Right ventricle myocardium inferior (tissue), 1 donor: ENCODE results near the gene CTRB2. TPM values are rescaled to one million over a fixed set of nuclear protein-coding genes. Genes with fewer than 3 reads are reported as not detected.

ENCODE experiments used
- ATAC-seq: fragments of 200-7000 bp; cut with Tn5 transposase; one replicate; pipeline ENCODE4 v1.9.1; 2020; ENCODE audit warnings: mild to moderate bottlenecking, moderate library complexity
- DNase-seq: peaks from one replicate; pipeline ENCODE4 v3.0.0; 2021; ENCODE audit errors: missing footprints
- intact Hi-C: fragments of 100-400 bp; cut with DNase I; formaldehyde crosslinking; loops from one replicate; pipeline ENCODE4 v1.11.0; 2022
- total RNA-seq: library from RNA; stranded (reverse); fragmentation: NEBNext Ultra II Directional; extraction: Animal tissue kit (Norgen Biotek cat#: 25700); gene quantifications from one replicate; pipeline ENCODE4 v1.2.1, GENCODE V29; 2021
- donor health status: DM: no; HTN: yes; CAD: no; lungs with severe emphysema.

Gene CTRB2
- total RNA-seq, 1 donor from 2014 or later, result not detected

DNA sequence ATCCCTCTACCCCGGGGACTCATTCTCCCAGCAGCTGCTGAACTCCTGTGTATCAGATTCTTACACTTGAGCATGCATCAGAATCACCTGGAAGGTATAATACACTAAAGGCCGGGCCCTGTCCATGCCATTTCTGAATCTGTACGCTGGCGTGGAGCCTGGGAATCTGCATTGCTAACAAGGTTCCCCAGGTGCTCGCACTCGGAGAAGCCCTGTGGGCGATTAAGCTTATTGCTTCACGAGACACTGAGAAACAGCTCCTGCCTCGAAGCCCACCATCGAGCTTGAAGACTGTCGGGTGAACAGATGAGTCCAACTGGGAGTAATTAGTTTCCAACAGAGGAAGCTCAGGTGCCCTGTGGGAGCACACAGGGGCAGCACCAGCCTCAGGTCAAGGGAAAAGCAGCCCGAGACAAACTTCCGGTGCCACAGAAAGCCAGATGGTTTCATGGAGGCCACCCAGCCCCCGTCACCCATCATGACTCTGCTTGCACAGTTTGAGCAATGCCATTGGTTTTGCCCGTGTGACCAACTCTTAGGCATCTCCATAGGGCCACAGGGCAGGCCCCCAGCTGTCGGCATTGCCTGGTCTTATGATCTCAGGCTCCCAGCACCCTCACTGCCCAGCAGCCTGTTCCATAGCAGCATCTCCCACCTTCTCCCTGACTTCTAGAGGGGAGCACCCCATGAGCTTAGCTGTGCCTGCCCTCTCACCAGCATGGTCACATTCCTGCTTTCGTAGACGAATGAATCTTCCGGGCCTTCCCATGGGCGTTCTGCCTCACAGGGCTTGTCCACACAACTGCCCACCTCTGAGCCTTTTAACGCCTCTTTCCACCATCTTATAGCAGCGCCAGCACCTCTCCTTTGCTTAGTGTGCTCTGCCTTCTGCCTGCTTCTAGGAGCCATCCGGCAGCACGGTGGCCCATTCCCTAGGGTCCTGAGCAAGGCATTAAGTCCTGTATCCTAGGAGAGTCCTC, 10.9 kb downstream of the CTRB2 start:
- no peak for ATAC-seq
- intact Hi-C loops, result loop anchor here (5.0 kb wide), 1 partner anchor 566 kb away; no protein-coding TSS in a partner anchor
- DNase-seq, result no peak

DNA sequence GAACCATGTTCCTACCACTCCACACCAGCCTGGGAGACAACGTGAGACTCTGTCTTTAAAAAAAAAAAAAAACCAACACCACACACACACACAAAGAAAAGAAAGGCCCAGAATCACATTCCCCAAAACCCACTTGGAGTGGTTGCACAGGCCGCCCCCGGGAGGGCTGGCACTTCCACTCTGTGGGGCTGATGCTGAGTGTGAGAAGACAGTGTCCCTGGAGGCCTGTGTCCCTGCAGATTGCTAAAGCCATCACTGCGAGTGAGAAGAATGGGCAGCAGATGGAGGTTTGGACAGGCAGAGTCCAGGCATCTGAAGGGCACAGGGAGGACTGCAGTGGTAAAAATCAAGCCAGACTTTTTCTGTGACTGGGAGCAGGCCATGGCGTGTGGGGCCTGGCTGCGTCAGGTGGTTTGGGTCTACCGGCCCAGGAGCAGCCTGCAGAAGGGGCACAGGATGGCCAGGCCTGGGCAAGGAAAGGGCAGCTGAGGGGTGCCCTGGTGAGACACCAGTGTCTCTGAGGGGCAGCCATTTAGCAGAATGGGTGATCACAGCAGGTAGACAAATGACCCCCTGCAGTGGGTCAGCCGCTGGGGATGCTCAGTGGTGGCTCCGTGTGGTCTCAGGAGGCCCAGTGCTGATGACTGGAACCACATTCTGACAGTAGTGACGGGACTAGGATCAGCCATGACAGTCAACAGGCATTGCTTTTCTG, 13.1 kb downstream of the CTRB2 start:
- no peak for DNase-seq
- intact Hi-C loops, result no loop called here
- ATAC-seq, result no peak

DNA sequence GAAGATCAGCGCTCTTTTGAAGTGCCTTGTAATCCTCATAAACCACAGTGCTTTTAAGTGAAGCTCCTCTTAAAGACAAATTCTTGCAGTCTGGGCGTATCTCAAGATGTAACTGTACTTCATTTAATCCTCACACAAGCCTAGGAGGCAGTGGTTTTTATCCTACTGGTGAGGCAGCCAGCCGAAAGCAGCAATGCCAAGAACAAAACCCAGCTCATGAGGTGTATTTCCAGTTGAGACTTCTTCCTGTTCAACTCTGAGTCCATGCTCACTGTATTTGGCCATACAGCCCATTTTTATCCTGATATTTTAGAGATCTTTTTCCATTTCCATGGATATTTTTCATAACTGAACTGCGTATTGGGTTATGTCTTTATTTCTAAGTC, 13.7 kb downstream of the CTRB2 start:
- intact Hi-C loops, result no loop called here
- ATAC-seq (no peak), DNase-seq (no peak)

DNA sequence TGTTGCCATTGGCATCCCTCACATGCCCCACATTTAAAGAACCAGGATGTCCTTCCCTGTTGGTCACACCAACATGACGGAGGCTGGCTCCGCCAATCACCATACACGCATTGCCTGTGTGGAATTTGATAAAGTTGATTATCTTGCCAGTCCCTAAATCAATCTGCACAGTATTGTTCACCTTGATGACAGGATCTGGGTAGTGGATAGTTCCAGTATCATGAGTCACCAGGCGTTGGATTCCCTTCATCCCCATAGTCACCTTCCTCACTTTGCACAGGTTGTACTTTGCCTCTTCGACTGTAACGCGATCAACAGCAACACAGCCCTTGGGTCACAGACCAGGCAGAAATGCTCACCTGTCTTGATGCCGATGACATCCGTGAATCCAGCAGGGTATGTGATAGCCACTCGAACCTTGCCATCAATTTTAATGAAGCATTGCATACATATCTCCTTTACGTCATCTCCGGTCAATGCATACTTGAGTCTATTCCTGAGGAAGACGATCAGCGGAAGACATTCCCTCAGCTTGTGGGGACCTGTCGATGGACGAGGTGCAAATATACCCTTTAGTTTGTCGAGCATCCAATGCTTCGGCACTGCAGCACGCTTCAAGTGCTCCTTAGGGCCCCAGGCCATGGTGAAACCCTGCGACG, 14.2 kb downstream of the CTRB2 start:
- intact Hi-C loops, result no loop called here
- no peak for ATAC-seq
- DNase-seq, result no peak

GRCh38 chr16:75189638-75190245, 17.2 kb downstream of the CTRB2 start:
- DNase-seq, result no peak
- intact Hi-C loops, result no loop called here
- ATAC-seq, result no peak

DNA sequence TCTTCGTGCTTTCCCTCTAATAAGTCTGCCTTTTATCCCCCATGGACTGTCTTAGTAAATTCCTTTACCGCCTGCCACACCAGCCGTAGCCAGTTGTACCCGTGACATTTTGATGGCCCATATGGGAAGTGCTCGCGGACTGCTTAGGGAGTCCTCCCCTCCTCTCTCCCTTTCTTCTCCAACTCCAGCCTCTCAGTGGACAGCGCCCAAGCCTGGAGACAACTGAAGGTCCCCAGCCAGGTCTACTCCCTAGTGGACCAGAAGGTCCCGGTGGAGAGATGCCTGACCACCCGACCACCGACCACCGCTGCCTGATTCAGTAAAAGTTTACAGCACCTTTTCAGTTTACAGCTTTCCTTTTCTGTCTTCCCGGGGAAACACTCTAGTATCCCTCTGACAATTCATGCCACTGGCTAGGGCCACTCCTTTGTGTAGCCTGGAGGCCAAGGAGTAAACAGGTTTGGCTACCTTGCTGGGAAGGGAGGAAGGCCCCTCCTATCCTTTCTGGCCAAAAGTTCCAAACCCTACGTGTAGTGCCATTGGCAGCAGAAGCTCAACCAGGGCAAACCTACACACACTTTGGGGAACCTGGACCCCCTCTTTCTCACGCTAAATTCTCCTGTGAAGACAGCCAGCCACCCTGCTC, 18.0 kb downstream of the CTRB2 start:
- intact Hi-C loops, result no loop called here
- no peak for DNase-seq
- ATAC-seq, result no peak

- no peak for ATAC-seq
- DNase-seq, result no peak
- intact Hi-C loops, result no loop called here
These were observed 25.3 kb downstream of the CTRB2 start for GRCh38 chr16:75181630-75182029.

DNA sequence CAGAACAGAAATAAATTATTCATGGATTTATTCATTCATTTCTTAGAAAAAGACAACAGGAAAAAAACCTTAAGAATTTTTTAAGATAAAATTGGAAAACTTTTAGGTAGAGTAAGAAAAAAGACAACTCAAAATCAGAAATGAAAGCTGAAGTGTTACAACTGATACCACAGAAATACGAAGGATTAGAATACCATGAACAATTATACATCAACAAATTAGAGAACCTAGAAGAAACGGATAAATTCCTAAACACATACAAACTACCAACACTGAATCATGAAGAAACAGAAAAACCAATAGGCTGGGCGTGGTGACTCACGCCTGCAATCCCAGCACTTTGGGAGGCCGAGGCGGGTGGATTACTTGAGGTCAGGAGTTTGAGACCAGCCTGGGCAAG, 27.8 kb downstream of the CTRB2 start:
- intact Hi-C loops, result no loop called here

DNA sequence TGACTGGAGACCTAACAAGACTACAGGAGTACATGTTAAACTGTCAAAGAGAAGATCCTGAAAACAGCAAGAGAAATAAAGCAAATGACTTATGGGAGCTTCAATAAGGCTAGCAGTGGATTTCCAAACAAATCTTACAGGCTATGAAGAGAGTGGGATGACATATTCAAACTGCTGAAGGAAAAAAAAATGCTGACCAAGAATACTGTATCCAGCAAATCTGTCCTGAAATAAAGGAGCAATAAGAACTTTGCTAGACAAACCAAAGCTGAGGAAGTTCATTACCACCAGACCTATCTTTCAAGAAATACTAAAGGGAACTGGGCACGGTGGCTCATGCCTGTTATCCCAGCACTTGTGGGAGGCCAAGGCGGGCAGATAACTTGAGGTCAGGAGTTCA, 30.0 kb downstream of the CTRB2 start:
- ATAC-seq (no peak), DNase-seq (no peak)
- intact Hi-C loops, result no loop called here

More for the DNA sequence above, 27.8 kb downstream of the CTRB2 start:
- DNase-seq (no peak), ATAC-seq (no peak)

DNA sequence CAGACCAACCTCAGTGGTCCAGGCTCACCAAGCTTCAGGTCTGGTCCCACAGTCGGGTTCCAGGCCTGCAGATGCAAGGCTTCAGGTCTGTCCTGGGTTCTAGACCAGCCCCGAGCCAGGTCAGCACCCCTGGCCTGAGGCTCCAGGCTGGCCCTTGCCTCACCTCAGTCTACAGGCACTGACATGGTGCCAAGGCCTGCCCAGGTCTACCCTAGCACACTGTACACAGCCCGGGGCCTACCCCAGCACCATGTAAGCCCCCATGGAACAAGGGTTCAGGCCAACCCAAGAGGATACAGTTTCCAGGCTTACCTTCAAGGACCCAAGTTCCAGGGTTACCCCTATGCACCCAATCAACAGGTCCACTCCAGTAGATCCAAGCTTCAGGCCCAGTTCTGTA, 31.9 kb downstream of the CTRB2 start:
- intact Hi-C loops, result no loop called here
- ATAC-seq (no peak), DNase-seq (no peak)

GRCh38 chr16:75172578-75172977, 34.4 kb downstream of the CTRB2 start:
- intact Hi-C loops, result no loop called here
- DNase-seq (no peak), ATAC-seq (no peak)

- DNase-seq (no peak), ATAC-seq (no peak)
These were observed 37.0 kb downstream of the CTRB2 start for GRCh38 chr16:75169899-75170405.

DNA sequence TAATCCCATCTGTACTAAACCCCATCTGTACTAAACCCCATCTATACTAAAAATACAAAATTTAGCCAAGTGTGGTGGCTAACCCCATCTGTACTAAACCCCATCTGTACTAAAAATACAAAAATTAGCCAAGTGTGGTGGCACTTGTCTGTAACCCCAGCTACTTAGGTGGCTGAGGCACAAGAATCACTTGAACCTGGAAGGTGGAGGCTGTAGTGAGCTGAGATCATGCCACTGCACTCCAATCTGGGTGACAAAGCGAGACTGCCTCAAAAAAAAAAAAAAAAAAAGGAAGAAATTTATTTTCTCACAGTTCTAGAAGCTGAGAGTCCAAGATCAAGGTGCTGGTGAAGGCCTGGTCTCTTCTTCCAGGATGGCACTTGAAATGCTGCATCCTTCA, 46.6 kb downstream of the CTRB2 start:
- ATAC-seq (no peak), DNase-seq (no peak)
- intact Hi-C loops, result no loop called here

More at GRCh38 chr16:75169899-75170405, 37.0 kb downstream of the CTRB2 start:
- intact Hi-C loops, result no loop called here

Other genes starting within 250 kb of the CTRB2 start
- 47.8 TPM for gene WDR59, start 222.0 kb downstream of the CTRB2 start, total RNA-seq
- gene ZNRF1, start 208.1 kb downstream of the CTRB2 start, total RNA-seq, result 27.2 TPM
- 71.8 TPM for gene LDHD, start 90.4 kb downstream of the CTRB2 start, total RNA-seq
- 5.8 TPM for gene ZFP1, start 58.6 kb downstream of the CTRB2 start, total RNA-seq
- not detected for gene CTRB1, start 11.8 kb upstream of the CTRB2 start, total RNA-seq
- gene BCAR1, start 44.5 kb upstream of the CTRB2 start, total RNA-seq, result 76.7 TPM
- gene CFDP1, start 226.3 kb upstream of the CTRB2 start, total RNA-seq, result 26.6 TPM